Measurements from ENCODE around the gene BRD9.
"Not testable (repeated sequence)": the region's sequence is repeated elsewhere in the genome, so short reads cannot be mapped to it uniquely, and the experiment has no call there.

The BRD9 gene

GRCh38 chr5:902129-902916, 9.7 kb upstream of the BRD9 start:
- no peak for DNase-seq (ENCODE audit: low spot score)

GRCh38 chr5:900781-901180, 8.2 kb upstream of the BRD9 start:
- DNase-seq (ENCODE audit: low spot score), result no peak

- DNase-seq (ENCODE audit: low spot score), result no peak
Measured at GRCh38 chr5:893711-894110, 1.1 kb upstream of the BRD9 start.

DNA sequence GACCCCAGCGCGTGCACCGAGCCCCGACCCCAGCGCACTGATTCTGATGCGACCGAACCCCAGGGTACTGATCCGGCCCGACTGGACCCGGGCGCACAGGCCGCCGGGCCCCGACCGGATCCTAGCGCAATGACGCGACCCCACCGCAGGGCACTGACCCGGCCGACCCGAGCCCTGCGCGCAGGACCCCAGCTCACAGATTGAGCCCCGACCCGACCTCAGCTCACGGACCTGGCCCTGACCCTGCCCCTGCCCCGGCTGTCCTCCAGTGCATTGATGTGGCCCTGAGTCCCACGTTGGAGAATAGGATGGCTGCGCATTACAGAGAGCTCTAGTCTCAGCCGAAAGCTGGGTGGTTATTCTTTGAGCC, 521 bp upstream of the BRD9 start:
- DNase-seq (ENCODE audit: low spot score), result peak; percentile 26

- peak; percentile 76 for DNase-seq (ENCODE audit: low spot score)
Measured at GRCh38 chr5:891837-892393, 686 bp downstream of the BRD9 start.

- DNase-seq (ENCODE audit: low spot score), result peak; percentile 53
Measured at GRCh38 chr5:891117-891836, 1.3 kb downstream of the BRD9 start.

GRCh38 chr5:889075-889710, 3.4 kb downstream of the BRD9 start:
- DNase-seq (ENCODE audit: low spot score), result no peak

DNA sequence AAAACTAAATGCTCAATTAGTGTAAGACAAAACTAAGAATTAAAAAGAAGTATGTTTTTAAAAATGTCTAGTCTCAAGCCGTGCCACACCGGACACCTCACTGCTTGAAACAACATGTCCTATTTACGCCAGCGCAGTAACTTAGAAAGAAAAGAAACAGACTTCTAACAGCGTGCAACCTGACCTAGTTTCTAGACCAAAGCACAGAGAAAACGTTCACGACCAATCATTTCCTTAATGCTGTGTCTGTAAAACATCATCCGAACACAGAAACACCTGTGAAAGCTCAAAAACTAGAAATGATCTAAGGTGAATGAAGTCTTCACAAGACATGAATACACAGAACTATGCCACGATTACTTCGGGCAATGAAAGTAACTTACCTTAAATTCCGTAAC, 4.0 kb downstream of the BRD9 start:
- no peak for DNase-seq (ENCODE audit: low spot score)

- no peak for DNase-seq (ENCODE audit: low spot score)
Measured at GRCh38 chr5:887947-888637, 4.5 kb downstream of the BRD9 start.

DNA sequence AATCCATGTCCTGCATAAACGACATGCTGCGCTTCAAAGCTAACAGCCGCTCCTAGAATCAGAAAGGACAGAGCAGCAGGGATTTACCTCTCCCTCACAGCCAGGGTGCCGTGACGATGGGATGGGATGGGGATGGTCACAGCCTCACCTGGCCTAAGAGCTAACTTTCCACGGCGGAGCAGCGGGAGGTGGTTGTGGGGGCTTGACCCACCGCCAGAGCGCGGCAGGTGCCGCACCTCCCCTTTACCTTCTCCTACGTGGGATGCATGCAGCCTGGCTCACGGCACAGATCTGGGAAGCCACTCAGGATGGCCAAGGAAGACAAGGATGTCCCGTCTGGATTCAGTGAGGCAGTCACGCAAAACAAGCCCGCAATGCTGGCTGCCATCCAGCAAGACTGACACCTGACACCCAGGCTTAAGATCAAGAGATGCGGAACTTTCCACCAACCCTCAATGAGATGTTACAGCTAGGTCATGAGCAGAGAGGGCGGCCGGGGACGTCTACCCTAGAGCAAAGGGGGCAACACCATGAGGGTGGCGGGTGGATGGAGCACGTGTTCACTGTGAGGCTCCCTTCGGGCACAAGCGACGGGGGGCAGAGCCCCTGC, 5.8 kb downstream of the BRD9 start:
- DNase-seq (ENCODE audit: low spot score), result no peak

GRCh38 chr5:886036-886435, 6.6 kb downstream of the BRD9 start:
- no peak for DNase-seq (ENCODE audit: low spot score)

GRCh38 chr5:885529-885928, 7.1 kb downstream of the BRD9 start:
- no peak for DNase-seq (ENCODE audit: low spot score)

DNA sequence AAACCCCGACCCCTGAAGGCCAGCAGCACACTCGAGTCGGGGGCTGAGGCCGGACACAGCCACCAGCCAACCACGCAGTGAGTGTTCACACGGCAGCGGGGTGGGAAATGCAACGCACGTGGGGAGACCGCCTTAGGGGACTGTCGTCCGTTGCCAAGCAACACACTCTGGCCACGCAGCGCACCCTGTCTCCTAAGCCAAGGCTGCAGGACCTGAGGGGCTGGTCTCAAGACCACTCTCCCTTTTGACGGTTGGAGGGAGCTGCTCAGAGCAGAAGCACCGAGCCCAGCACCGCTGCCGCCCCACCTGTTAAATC, 7.5 kb downstream of the BRD9 start:
- no peak for DNase-seq (ENCODE audit: low spot score)

- no peak for DNase-seq (ENCODE audit: low spot score)
Measured at GRCh38 chr5:884345-885126, 8.1 kb downstream of the BRD9 start.

DNA sequence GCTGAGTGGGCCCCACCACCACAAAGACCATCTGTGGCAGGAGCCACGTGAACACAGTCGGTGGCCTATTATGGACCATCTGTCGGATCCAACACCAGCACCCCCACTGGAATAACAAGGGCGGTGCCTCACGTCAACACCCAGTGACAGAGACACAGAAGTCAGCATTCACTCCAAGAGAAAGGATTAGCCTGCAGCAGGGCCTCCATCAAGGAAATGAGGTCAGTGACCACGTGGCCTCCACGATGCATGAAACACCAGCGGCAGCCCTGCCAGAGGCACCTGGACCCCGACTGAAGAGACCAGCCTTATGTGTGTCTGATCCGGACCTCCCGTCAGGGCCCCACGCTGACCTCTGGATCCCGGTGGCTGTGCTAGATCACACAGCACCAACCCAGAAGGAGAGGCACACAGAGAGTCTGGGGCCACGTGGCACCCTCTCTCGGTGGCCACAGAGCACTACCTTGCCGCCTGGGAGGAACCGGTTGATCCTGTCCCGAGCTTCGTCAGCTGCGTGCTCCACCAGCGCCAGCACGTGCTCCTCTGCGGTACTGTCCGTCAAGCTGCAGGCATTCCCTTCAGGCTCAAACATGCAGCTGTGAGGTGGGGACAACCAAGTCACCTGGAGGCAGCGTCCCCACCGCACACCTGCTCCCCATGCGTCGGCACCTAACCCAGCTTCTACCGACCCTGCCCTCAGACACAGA, 9.0 kb downstream of the BRD9 start:
- DNase-seq (ENCODE audit: low spot score), result no peak

GRCh38 chr5:882253-883183, 10.1 kb downstream of the BRD9 start:
- no peak for DNase-seq (ENCODE audit: low spot score)

- no peak for DNase-seq (ENCODE audit: low spot score)
Measured at GRCh38 chr5:881551-881935, 11.1 kb downstream of the BRD9 start.

DNA sequence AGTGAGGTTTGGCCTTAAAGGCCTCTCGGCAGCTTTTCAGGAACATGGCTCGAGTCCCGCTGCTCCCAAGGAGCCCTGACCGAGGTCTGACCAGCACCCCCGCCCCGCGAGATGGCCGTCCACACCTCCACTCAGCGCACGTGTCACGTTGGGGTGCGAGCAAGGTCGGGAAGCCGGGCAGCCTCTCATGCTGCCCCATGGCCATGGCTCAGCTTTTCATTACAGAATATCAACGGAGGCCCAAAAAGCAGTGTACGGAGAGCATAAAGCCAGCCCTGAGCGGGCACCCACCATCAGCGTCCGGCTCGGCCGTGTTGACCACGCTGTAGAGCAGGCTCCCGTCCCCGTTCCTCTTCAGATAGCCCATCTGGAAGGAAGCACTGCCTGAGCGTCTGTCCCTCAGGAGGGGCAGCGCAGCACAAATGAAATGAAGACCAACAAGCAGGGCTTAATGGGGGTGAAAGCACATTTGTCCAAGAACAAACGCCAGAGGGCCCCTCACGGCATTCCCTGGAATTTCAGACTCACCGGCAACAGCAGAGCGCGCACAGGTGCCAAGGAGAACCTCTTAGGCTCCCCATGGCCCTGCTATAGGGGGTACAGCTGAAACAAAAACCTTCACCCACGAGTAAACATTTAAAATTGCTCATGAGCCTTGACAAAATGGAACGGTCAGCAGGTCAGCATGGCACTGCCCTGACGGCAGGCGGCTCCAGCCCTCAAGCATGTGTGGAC, 11.6 kb downstream of the BRD9 start:
- no peak for DNase-seq (ENCODE audit: low spot score)

DNA sequence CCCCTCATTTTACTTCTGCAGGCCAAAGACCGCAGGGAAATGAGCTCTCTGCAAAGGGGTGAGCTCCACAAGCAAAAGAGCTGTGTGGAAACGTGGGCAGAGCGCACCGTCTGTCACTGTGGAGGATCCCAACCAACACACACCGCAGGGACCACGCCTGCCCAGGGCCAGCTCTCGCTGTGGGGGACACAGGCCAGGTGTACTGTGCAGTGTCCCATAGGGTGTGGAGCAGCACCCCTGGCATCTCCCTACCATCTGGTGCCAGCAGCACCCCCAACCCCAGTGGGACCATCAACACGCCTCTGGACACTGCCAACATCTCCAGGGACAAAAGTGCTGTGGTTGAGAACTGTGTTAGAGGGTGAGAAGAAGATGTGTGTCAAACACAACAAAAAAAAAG, 13.9 kb downstream of the BRD9 start:
- not testable (repeated sequence) for DNase-seq (ENCODE audit: low spot score)
